Activated CD4-positive, alpha-beta T cell treated with anti-CD3 and anti-CD28 coated beads, Interleukin-2, amount 50 U/mL, for 24 hours (primary cell): ENCODE measurements around the gene IRF2.
"Not testable (repeated sequence)": the region's sequence is repeated elsewhere in the genome, so short reads cannot be mapped to it uniquely, and the experiment has no call there.

ENCODE experiments used
- DNase-seq, 2 donors: peaks; one replicate each; pipeline ENCODE4 v3.0.0-alpha.2; 2020; ENCODE audit warnings: low read depth in 1 of 2, low spot score in 1 of 2

Gene IRF2

DNA sequence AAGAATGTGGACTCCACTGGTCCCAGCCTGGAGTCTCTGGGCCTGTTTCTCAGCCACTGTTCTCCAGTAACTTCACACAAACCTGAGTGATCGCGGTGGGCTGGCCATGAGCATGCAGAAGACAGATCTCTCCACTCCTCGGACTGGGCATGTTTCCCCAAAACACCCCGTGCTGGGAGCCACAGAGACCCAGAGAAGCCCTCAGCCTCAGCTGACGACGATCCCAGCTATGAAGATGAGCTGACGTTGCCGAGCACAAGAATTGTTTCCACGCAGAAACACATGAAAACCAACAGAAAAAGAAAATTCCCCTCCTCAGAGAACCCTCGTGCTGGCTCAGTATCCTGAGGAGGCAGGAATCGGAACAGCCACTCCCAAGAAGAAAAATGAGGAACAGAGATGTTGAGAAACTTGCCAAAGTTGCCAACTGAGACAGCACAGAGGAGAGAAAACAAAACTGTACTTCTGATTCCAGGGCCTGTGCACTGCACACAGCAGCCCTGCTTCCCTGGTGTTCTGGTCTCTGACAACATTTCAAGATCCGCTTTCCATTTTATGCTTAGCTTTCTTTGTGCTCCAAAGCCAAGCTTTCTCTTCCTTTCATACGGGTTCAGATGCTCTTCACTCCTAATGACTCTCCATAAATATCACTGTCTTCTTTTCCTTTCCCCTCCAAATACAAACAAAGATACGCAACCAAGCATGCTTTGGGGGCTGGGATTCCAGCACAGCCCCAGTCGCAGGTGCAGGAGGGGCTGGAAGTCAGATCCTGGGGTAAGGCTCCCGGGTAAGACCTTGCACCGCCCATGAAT lies 81.4 kb downstream of the IRF2 start:
- DNase-seq: no peak

DNA sequence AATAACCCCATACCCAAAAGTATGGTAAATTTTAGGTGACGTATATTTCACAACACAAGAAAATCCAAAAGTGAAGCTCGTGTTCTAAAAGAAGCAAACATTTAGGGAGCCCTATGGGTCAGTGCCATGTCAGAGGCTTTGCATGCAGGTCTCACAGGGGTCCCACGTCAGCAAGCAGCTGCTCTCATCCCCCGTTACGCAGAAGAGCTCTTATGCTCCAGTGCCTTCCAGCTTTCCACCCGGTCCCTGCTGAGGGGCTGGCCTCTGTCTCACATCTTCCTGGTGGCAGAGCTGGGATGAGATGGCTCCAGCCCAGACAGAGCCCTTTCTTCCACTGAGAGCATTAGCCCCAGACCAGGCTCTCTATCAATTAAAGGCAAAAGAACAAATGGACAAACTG lies 82.0 kb downstream of the IRF2 start:
- no peak for DNase-seq

DNA sequence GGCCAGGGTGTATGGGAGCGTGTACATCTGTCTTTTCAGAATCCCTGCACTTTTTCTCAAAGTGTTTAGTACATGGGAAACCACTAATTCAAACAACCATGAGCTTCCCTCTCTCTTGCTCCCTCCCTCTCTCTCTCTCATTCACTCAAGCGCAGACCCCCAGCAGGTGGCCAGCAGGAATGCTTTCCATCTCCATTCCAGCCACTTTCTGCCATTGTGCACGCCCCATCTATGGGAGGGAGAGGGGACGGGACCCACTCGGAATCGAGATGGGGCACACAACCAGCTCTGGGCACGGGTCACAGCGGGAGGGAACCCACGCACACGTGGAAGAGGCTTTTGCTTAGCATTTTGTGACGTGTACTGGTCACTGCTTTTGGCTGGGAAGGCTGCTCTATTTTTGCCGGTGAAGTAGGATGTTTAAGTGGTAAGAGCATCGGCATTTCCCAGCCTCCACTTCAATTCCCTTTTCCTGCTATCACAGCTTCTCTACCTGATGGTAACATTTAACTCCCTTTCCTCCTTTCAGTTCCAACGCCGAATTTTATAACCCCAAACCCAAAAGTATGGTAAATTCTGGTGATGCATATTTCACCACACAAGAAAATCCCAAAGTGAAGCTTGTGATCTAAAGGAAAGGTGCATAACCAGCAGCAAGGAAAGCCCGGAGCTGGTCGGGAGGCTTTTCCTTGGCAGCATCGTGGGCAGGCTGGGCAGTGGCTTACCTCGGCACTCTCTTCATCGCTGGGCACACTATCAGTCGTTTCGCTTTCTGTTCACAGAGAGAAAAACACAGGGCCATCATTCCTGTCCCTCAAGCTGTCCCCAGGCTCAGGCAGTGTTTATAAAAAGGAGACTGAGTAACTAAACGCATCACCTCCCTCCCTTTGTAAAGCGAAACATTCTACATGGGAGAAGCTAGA lies 84.1 kb downstream of the IRF2 start:
- no peak for DNase-seq

DNA sequence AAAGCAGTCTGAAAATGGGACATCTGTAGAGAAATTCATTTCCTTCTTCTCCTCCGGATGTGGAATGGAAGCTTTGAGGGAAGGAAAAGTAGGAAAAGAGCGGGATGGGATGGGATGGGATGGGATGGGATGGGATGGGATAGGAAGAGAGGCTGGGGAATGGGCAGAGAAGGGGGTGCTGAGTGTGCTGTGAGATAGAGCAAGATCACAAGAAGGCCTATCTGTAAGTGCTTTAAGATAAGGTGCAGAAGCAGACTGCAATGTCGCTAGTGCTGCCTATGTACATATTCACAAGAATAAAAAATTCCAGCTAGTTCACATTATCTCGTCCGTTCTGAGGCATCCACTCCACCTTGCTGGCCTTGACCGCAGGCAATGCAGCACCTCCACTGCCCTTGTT lies 86.2 kb downstream of the IRF2 start:
- DNase-seq: no peak

DNA sequence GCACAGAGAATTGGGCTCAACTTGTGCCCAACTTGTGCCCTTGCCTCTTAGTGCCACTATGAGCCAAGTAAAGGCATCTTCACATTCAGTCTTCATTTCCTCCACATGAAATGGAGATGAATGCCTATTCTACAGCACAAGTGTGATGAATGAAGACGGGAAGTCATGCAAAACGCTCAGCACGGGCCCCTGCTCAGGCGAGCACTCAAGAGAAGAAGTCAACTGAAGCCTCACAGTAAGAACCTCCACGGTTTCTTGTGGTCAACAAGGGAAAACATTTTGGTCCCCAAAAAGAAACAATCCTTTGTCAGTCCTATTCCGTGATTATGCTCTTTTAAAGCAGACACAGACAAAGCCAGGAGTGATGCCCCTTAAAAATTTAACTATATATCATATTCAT lies 87.0 kb downstream of the IRF2 start:
- DNase-seq: no peak

DNA sequence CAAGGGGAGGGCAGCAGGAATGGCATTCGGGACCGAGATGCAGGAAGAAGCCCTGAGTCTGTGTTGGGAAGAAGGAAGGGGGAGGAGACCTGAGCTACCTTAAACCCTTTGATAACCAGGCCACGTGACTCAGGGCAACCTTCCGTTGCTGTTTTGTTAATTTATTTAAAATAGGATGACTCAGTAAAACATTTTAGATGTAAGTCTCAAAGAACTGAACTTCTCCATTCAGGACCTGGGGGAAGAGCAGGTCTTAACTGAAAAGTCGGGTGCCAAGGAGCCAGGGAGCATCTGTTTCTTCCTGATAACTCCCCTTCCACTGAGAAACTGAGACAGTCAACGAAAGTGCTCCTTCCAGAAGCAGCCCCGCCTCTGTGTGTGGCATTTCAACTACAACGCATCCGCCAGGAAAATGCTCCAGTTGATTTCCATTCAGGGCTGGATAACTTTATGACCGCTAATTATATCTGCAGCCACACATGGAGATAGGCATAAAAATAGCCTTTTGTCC lies 88.0 kb downstream of the IRF2 start:
- DNase-seq: no peak

DNA sequence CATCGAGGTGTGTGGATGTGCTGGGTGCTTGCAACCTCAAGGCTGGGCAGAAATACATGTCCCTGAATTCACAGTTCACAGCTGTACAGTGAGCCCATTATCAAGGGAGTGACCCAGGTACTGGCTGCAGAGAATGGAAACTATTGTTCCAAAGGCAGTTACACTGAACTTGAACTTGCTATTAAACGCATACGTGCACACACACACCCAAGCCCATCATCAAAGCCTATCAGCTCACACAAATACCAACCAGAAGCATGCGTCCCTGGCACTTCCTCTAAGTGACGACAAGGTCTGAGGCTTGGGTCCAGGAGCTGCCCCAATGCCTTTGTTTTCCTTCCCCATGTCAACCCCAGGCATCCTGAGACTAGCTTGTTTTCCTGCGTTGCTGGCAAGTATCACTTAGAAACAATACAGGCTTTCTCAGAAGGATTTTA lies 88.6 kb downstream of the IRF2 start:
- no peak for DNase-seq

DNA sequence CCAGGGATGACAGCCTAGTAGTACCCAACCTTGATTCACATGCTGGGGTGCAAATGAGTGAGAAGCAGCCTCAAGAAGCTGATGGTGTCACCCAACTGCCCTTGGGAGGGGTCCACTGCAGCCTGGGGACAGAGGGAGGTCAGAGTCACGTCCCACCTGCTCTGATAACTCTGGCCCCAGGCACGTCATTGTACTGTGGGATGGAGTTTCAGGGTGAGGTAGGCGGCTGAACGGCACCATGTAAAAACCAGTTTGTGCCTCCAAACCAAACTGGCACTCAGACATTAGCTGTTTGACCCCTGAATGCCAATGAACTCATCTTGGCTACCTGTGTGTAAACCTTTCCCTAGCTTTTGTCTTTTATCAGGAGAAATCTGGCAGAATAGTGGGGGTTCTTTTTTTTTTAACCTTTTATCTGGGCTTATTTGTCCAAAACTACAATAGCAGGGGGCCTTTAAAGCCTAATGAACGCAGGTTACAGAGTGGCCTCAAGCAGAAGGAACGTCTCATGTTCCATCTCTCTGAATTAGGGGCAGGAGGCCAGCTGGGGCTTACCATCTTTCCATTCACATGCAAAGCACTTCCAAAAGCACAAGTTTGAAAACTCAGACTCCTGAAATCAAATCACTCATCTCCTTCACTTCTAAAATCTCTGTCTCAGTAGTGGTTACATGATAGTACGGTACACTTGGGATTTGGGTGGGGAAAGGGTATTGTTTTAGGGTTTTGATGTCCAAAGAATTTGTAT lies 89.4 kb downstream of the IRF2 start:
- no peak for DNase-seq

DNA sequence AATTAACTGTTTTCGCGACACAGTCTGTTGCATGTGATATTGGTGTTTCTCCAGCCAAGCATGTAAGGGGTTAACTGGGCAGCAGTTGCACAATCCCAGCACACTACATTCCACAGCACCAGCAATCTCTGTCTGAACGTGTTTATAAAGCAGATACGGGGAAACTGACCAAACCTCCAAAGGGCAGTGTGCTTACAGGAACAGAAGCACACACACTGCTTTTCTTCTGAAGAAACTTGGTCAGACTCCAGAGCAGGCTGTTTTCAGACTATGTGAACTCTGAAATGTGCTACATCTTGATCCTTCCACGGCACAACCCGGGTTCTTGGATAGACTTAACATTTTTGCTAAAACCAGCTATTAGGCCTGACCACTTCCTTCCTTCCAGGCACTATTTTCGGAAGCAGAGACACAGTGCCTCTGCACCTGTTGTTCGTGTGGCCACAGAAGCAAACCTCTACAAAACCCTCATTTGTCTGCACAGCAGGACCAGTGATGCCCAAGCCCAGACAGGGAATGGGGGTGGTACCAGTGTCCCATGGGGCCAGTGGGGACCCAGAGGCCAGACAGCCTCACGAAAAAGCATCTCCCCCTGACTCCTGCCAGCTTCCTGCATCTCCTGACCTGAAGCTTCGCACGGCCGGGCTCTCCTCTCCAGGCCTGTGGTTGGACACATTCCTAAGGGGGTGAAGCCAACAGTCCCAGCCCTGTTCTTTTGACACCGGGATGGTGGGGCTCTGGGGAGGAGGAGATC lies 90.1 kb downstream of the IRF2 start:
- DNase-seq: no peak

DNA sequence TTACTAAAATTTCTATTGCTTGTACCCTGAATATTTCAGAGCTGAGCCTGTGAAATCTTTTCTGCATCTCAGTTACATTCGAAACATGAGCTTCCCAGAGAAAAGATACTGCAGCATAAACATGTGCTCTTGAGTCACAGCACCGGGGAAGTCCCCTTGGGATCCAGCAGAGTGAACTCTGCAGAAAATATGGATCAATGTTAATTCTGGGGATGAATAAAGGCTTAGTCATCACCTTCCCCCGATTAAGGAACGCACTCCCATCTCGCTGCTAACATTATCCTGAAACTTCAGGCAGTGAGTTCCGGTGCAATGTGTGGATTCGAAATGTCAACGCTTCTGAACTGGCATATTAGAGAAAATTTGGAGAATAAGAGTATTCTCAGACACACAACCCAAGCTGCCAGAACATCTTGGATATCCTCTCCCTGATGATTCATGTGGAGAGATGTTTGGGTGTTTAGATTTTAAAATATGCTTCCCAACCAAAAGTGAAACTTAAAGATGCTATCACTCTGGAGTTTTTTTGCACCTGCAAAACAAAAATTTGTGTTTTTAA lies 90.8 kb downstream of the IRF2 start:
- DNase-seq: no peak

DNA sequence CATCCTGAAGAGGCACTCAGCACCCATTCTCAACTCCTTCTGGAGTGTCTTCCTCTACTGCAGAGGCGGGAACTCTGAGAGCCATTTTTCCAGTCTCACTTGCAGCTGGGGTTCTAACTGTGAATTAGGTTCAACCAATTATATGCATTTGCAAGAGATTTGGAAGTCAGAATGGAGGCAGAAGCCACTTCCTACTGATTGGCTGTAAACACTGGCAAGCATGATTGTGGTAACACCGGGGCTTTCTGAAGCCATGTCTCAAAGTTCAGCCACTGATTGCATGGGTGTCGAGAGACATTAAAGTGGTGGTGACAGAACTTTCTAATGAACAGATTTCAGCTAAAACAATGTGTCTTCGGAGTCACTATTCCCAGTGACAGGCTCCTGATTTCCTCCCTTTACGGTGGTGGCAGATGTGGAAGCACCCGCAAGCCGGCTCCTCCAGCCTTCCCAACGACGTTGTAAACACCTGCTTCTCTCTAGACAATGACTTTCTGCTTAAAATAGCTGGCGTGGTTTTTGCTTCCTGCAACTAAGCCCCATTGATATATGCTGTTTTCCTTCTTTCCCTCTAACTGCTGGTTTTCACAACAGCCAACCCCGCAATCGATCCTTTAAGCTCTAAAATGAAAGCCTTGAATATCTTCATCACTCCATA lies 92.0 kb downstream of the IRF2 start:
- DNase-seq: no peak

DNA sequence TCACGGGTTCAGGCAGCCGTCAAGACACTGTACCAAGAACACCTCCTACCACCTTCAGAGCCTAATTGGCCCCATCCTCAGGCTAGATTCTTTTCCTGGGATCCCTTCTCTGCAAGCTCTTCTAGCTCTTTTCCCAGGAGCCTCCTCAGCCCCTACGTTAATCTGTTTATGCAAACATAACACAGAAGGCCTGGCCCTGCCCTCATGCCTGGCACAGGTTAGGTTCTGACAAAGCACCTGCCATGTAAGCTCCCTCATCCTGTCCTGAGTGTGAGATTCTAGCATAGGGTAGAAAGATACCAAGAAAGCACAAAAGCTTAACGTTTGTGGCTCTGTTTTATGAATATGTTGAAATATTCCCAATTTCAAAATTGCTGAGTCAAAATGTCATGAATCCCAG lies 93.6 kb downstream of the IRF2 start:
- DNase-seq: no peak

DNA sequence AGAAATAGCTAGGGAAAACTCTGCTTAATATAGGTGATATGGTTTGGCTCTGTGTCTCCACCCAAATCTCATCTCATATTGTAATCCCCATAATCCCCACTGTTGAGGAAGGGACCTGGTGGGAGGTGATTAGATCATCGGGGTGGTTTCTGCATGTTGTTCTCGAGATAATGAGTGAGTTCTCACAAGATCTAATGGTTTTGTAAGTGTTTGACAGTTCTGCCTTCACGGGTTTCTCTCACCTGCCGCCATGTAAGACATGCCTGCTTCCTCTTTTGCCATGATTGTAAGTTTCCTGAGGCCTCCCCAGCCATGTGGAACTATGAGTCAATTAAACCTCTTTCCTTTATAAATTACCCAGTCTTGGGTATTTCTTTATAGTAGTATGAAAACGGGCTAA lies 94.1 kb downstream of the IRF2 start:
- DNase-seq: not testable (repeated sequence)

DNA sequence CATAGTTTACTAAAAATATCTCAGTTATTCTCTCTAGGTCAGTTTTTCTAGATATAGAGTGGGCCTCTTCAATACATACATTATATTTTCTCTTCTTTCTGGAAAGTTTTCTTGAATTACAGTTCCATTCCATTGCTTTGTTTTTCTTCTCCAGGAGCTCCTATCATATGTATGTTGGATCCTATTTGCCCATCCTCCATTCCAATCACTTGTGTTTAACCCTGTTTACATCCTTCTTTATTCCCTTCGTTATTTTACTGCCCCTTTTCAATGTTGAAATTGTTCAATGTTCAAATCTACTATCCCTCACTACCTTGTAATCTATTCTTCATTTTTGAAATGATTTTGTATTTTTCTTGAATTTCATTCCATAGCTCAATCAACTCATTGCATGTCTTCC lies 97.4 kb downstream of the IRF2 start:
- DNase-seq: no peak

DNA sequence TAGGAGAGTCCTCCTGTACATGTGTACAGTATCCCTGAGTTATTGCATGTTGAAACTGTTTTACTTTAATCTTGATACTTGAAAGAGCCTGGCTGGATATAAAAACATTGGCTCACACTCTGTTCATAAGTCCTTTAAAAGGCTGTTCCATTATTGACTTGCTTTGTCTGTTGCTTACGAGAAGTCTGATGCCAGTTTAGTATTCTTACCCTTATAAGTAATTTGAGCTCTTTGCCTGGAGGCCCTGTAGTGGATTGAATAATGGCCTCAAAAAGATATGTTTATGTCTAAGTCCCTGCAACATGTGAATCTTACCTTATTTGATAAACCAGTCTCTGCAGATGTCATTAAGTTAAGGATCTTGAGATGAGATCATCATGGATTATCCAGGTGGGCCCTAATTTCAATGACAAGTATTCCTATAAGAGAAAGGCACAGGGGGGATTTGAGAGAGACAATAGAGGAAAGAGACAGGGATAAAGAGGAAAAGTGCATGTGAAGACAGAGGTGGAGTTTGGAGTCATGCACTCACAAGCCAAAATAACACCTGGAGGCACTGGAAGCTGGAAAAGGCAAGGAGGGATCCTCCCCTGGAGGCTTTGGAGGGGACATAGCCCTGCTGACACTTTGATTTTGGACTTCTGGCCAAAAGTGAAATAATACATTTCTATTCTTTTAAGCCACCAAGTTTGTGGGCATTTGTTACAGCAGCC lies 98.1 kb downstream of the IRF2 start:
- DNase-seq: no peak

DNA sequence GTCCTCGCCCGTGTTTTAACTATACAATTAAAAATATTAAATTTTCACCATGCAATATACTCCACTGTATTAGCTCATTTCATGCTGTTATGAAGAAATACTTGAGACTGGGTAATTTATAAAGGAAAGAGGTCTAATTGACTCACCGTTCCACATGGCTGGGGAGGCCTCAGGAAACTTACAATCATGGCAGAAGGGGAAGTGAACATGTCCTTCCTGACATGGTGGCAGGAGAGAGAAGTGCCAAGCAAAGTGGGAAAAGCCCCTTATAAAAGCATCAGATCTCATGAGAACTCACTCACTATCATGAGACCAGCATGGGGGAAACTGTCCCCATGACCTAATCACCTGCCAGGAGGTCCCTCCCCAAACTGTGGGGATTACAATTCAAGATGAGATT lies 98.7 kb downstream of the IRF2 start:
- not testable (repeated sequence) for DNase-seq

DNA sequence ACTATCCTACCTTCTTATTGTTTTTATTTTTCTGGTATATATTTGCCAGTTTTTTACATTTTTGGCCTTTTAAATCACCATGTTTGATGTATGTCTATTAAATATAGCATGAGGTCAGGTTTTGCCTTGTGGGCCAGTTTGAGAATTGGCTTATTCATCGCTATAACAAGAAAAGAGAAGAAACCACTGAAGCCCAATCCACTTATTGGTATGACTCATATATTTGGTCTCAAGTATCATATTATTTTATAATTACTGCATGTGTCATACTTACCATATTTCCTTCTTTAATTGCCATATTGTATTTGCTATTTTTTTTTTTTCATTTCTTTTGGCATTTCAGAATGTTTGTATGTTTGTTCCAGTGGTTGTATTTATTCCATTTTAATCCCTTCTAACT lies 99.3 kb downstream of the IRF2 start:
- DNase-seq: no peak

DNA sequence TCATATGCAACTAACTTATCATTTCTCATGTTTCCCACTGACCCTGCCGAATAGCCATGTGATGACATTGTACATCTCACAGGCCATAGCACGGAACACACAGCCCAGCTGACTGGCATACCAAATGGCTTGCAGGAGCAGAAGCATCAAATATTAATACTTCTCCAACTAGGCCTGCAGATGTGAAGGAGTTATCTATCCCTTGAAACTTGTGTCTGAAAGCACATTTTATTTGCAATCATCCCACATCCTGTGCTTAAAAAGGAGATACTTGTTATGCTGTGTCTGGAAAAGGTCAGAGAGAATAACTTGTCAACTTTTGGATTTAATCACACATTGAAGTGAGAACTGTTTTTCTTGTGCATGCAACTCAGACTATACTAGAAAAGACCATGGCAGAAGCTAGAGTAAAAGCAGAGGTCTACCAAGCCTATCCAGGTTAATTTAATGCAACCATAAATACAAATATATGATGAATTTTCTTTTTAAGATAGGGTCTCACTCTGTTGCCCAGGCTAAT lies 100.4 kb downstream of the IRF2 start:
- DNase-seq: no peak

DNA sequence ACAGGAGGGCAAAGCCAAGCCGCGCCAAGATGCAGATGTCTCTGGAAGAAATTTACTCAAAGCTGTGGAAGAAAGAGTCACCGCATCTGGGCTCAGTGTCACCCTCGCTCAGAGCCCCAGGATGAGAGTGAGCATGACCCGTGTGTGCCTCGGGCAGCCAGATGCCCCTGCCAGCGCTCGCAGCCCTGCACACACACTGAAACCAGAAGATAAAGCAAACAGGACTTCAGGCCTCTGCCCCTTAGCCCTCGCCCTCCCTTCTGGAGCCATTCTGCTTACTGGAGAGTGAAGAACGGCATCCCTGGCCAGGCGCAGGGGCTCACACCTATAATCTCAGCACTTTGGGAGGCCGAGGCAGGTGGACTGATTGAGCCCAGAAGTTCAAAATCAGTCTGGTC lies 103.0 kb downstream of the IRF2 start:
- no peak for DNase-seq
